SK-N-MC (cell line): ENCODE measurements around the gene GALNT18.

Source experiments
- DNase-seq: peaks from one replicate; pipeline ENCODE4 v3.0.0-alpha.2; 2011; ENCODE audit warnings: low read depth, low spot score
- H3K27ac ChIP-seq: fragments of 200-600 bp; sonication (generic); 2 replicates; pipeline ENCODE4 v1.5.1; 2016; ENCODE audit warnings: mixed run types
- H3K36me3 ChIP-seq: fragments of 200-600 bp; sonication (generic); 2 replicates; pipeline ENCODE4 v1.6.1; 2017; ENCODE audit warnings: antibody characterized with exemption, low read length, mixed read lengths; ENCODE audit not compliant: insufficient read depth
- H3K4me3 ChIP-seq: fragments of 200-600 bp; sonication (generic); 2 replicates; pipeline ENCODE4 v1.5.1; 2016
- H3K9ac ChIP-seq: fragments of 200-600 bp; sonication (generic); 2 replicates; pipeline ENCODE4 v1.8.0; 2017; ENCODE audit warnings: mixed run types, mixed read lengths; ENCODE audit not compliant: insufficient read length
- H3K9me3 ChIP-seq: fragments of 200-600 bp; sonication (generic); 2 replicates; pipeline ENCODE4 v1.6.1; 2017; ENCODE audit warnings: low read depth, mild to moderate bottlenecking, antibody characterized with exemption, low read length, moderate library complexity, mixed read lengths
- EZH2 ChIP-seq: fragments of 200-600 bp; sonication (generic); IDR thresholded peaks from one replicate; pipeline ENCODE4 v1.6.1; 2017; ENCODE audit warnings: antibody characterized with exemption
- FOXP2 ChIP-seq: optimal IDR thresholded peaks from 2 replicates; pipeline ENCODE3; 2011; ENCODE audit warnings: mild to moderate bottlenecking, moderate library complexity; ENCODE audit not compliant: insufficient read depth; ENCODE audit errors: extremely low read length, control extremely low read depth
- POLR2AphosphoS5 ChIP-seq: IDR thresholded peaks from 2 replicates; pipeline ENCODE4 v1.6.1; 2012; ENCODE audit warnings: mild to moderate bottlenecking, low read depth, low read length, borderline replicate concordance

The GALNT18 gene

GRCh38 chr11:11558396-11558795 lies 63.4 kb downstream of the GALNT18 start:
- no peak for DNase-seq
- H3K9ac ChIP-seq = no peak overlapping the region
- TF ChIP-seq POLR2AphosphoS5 = no peak
- no peaks in the 10 kb centered on the region for H3K9me3 ChIP-seq
- H3K36me3 ChIP-seq = no peaks in the 10 kb centered on the region
- no peak overlapping the region for H3K4me3 ChIP-seq
- no peak overlapping the region for H3K27ac ChIP-seq

- H3K4me3 ChIP-seq = no peak overlapping the region
- H3K27ac ChIP-seq = no peak overlapping the region
- DNase-seq = no peak
- TF ChIP-seq EZH2 = no peak
- H3K9me3 ChIP-seq = no peaks in the 10 kb centered on the region
- H3K36me3 ChIP-seq = no peaks in the 10 kb centered on the region
- H3K9ac ChIP-seq = no peak overlapping the region
These were observed 66.6 kb downstream of the GALNT18 start for GRCh38 chr11:11555208-11555607.

GRCh38 chr11:11553573-11553972 lies 68.2 kb downstream of the GALNT18 start:
- no peaks in the 10 kb centered on the region for H3K9me3 ChIP-seq
- no peak for TF ChIP-seq EZH2
- no peak for TF ChIP-seq POLR2AphosphoS5
- TF ChIP-seq FOXP2 = no peak
- H3K36me3 ChIP-seq = no peaks in the 10 kb centered on the region
- DNase-seq = no peak
- no peak overlapping the region for H3K27ac ChIP-seq
- H3K9ac ChIP-seq = no peak overlapping the region
- no peak overlapping the region for H3K4me3 ChIP-seq

GRCh38 chr11:11552529-11553087 lies 69.2 kb downstream of the GALNT18 start:
- no peak for TF ChIP-seq POLR2AphosphoS5
- TF ChIP-seq EZH2 = no peak
- no peak for TF ChIP-seq FOXP2
- no peak for DNase-seq
- Histone ChIP-seq H3K36me3 (no peaks in the 10 kb centered on the region), H3K9ac (no peak overlapping the region), H3K9me3 (no peaks in the 10 kb centered on the region), H3K27ac (no peak overlapping the region), H3K4me3 (no peak overlapping the region)

- no peak overlapping the region for H3K4me3 ChIP-seq
These were observed 71.3 kb downstream of the GALNT18 start for GRCh38 chr11:11550534-11550933.

GRCh38 chr11:11545285-11546275 lies 76.2 kb downstream of the GALNT18 start:
- no peak overlapping the region for H3K27ac ChIP-seq
- no peak for DNase-seq
- TF ChIP-seq POLR2AphosphoS5 = no peak
- no peak for TF ChIP-seq FOXP2
- TF ChIP-seq EZH2 = no peak
- H3K9me3 ChIP-seq = no peaks in the 10 kb centered on the region
- no peak overlapping the region for H3K9ac ChIP-seq
- H3K36me3 ChIP-seq = no peaks in the 10 kb centered on the region
- H3K4me3 ChIP-seq = no peak overlapping the region

More at GRCh38 chr11:11550534-11550933, 71.3 kb downstream of the GALNT18 start:
- H3K36me3 ChIP-seq = no peaks in the 10 kb centered on the region
- H3K9ac ChIP-seq = no peak overlapping the region
- H3K9me3 ChIP-seq = no peaks in the 10 kb centered on the region
- no peak for DNase-seq
- TF ChIP-seq FOXP2 (no peak), EZH2 (no peak), POLR2AphosphoS5 (no peak)
- H3K27ac ChIP-seq = no peak overlapping the region

GRCh38 chr11:11543656-11544055 lies 78.1 kb downstream of the GALNT18 start:
- H3K27ac ChIP-seq = no peak overlapping the region
- TF ChIP-seq FOXP2 (no peak), EZH2 (no peak), POLR2AphosphoS5 (no peak)

GRCh38 chr11:11540157-11540556 lies 81.6 kb downstream of the GALNT18 start:
- no peak overlapping the region for H3K4me3 ChIP-seq
- H3K36me3 ChIP-seq = no peaks in the 10 kb centered on the region
- no peak overlapping the region for H3K9ac ChIP-seq
- no peaks in the 10 kb centered on the region for H3K9me3 ChIP-seq
- no peak for DNase-seq
- no peak overlapping the region for H3K27ac ChIP-seq
- TF ChIP-seq POLR2AphosphoS5 (no peak), FOXP2 (no peak), EZH2 (no peak)

More at GRCh38 chr11:11543656-11544055, 78.1 kb downstream of the GALNT18 start:
- no peaks in the 10 kb centered on the region for H3K9me3 ChIP-seq
- no peak for DNase-seq
- no peak overlapping the region for H3K4me3 ChIP-seq
- no peaks in the 10 kb centered on the region for H3K36me3 ChIP-seq
- H3K9ac ChIP-seq = no peak overlapping the region

- no peak for DNase-seq
These were observed 83.4 kb downstream of the GALNT18 start for GRCh38 chr11:11538277-11538960.

More at GRCh38 chr11:11538277-11538960, 83.4 kb downstream of the GALNT18 start:
- no peaks in the 10 kb centered on the region for H3K36me3 ChIP-seq
- H3K9me3 ChIP-seq = no peaks in the 10 kb centered on the region
- no peak overlapping the region for H3K27ac ChIP-seq
- no peak overlapping the region for H3K9ac ChIP-seq
- TF ChIP-seq EZH2 = no peak
- TF ChIP-seq FOXP2 = no peak
- TF ChIP-seq POLR2AphosphoS5 = no peak
- no peak overlapping the region for H3K4me3 ChIP-seq
